Measurements from ENCODE around the gene DRAM2. TPM values are rescaled to one million over a fixed set of nuclear protein-coding genes. Genes with fewer than 3 reads are reported as not detected.

The DRAM2 gene
- total RNA-seq, 1 donor from 2014 or later: 33.9 TPM

DNA sequence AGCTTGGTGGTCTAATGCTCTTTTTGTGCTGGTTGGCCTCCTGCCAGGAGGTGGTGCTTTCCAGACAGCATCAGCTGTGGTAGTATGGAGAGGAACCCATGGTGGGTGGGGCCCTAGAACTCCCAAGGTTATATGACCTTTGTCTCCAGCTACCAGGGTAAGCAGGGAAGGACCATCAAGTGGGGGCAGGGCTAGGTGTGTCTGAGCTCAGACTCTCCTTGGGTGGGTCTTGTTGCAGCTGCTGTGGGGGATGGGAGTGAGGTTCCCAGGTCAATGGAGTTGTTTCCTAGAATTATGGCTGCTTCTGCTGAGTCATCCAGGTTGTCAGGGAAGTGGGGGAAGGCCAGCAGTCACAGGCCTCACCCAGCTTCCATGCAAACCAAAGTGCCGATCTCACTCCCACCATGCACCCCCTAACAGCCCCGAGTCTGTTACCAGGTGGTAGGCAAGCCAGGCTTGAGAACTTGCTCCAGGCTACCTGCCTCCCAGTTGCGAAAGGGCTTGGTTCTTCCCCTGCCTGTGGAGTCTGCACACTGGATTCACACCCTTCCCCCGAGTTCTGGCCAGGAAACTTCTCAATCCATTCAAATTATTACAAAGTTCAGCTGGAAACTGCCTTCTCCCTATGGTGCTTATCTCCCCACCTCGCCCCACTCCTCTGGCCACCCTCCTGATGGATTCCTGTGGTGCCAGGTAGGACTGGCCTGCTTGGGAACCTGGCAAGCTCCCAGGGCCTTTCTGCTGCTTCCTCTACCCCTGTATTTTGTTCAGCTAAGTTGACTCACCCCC lies 37.8 kb downstream of the DRAM2 start:
- Histone ChIP-seq H3K27ac (ENCODE audit: low read depth, low read length) (no peak overlapping the region), H3K4me3 (ENCODE audit: insufficient read depth, low read depth, low read length) (no peak overlapping the region), H3K4me2 (ENCODE audit: low read length) (no peak overlapping the region), H3K4me1 (ENCODE audit: insufficient read depth, low read length) (no peaks in the 10 kb centered on the region), H3K36me3 (ENCODE audit: insufficient read depth, low read length) (no peaks in the 10 kb centered on the region), H3K27me3 (ENCODE audit: insufficient read depth, low read length) (no peaks in the 10 kb centered on the region), H3K9ac (ENCODE audit: low read length) (no peak overlapping the region), H3K79me2 (ENCODE audit: insufficient read depth, low read length) (no peaks in the 10 kb centered on the region), H4K20me1 (ENCODE audit: insufficient read depth, low read length) (no peaks in the 10 kb centered on the region), H2AFZ (ENCODE audit: low read depth, low read length) (no peak overlapping the region), H3K9me3 (ENCODE audit: insufficient read depth, low read depth, low read length) (peaks cover 3% of the 10 kb centered on the region)
- DNase-seq (ENCODE audit: low read depth) (no peak), FAIRE-seq (no peak)
- H3K27ac Mint-ChIP-seq (ENCODE audit: unreplicated experiment): no peak overlapping the region
- no peaks in the 10 kb centered on the region for H3K4me1 Mint-ChIP-seq (ENCODE audit: low read depth, unreplicated experiment)
- H3K4me3 Mint-ChIP-seq (ENCODE audit: unreplicated experiment): no peak overlapping the region
- peaks cover 11% of the 10 kb centered on the region for H3K36me3 Mint-ChIP-seq (ENCODE audit: low read depth, unreplicated experiment)
- TF ChIP-seq, protein P1, sequence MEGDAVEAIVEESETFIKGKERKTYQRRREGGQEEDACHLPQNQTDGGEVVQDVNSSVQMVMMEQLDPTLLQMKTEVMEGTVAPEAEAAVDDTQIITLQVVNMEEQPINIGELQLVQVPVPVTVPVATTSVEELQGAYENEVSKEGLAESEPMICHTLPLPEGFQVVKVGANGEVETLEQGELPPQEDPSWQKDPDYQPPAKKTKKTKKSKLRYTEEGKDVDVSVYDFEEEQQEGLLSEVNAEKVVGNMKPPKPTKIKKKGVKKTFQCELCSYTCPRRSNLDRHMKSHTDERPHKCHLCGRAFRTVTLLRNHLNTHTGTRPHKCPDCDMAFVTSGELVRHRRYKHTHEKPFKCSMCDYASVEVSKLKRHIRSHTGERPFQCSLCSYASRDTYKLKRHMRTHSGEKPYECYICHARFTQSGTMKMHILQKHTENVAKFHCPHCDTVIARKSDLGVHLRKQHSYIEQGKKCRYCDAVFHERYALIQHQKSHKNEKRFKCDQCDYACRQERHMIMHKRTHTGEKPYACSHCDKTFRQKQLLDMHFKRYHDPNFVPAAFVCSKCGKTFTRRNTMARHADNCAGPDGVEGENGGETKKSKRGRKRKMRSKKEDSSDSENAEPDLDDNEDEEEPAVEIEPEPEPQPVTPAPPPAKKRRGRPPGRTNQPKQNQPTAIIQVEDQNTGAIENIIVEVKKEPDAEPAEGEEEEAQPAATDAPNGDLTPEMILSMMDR (IDR thresholded peaks at IDR 0.05; ENCODE audit: insufficient read depth, low read depth, low read length): no peak
- no peak for TF ChIP-seq EZH2 (IDR thresholded peaks at IDR 0.05; ENCODE audit: insufficient read depth, low read length)
- peaks cover 29% of the 10 kb centered on the region for H3K9me3 Mint-ChIP-seq (ENCODE audit: unreplicated experiment)
- H3K27me3 Mint-ChIP-seq (ENCODE audit: low read depth, unreplicated experiment): no peaks in the 10 kb centered on the region

DNA sequence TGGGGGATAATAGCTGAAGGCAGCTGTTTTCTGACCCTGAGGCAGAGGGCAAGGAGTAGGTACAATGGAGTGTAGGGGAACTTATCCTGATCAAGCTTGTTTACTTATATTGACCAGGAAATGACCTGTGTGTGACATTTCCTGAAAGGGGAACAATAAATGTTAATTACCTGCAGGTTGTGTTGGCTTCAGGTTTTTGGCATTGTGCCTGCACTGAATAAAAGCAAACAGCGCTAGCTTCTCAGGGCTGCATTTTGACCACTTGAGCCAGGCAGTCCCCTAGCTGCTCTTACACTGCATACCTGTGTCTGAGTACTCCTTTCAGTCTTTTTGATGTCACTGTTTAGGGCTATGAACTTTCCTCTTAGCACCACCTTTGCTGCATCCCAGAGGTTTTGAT lies 40.6 kb downstream of the DRAM2 start:
- H3K36me3 Mint-ChIP-seq (ENCODE audit: low read depth, unreplicated experiment): peaks cover 15% of the 10 kb centered on the region
- no peak overlapping the region for H3K27ac Mint-ChIP-seq (ENCODE audit: unreplicated experiment)
- Histone ChIP-seq H3K79me2 (ENCODE audit: insufficient read depth, low read length) (no peaks in the 10 kb centered on the region), H3K4me2 (ENCODE audit: low read length) (no peak overlapping the region), H3K27ac (ENCODE audit: low read depth, low read length) (no peak overlapping the region), H3K36me3 (ENCODE audit: insufficient read depth, low read length) (no peaks in the 10 kb centered on the region), H3K4me3 (ENCODE audit: insufficient read depth, low read depth, low read length) (no peak overlapping the region), H4K20me1 (ENCODE audit: insufficient read depth, low read length) (no peaks in the 10 kb centered on the region), H2AFZ (ENCODE audit: low read depth, low read length) (no peak overlapping the region), H3K4me1 (ENCODE audit: insufficient read depth, low read length) (no peaks in the 10 kb centered on the region), H3K9ac (ENCODE audit: low read length) (no peak overlapping the region), H3K9me3 (ENCODE audit: insufficient read depth, low read depth, low read length) (peaks cover 3% of the 10 kb centered on the region), H3K27me3 (ENCODE audit: insufficient read depth, low read length) (no peaks in the 10 kb centered on the region)
- peaks cover 40% of the 10 kb centered on the region for H3K9me3 Mint-ChIP-seq (ENCODE audit: unreplicated experiment)
- H3K27me3 Mint-ChIP-seq (ENCODE audit: low read depth, unreplicated experiment): no peaks in the 10 kb centered on the region
- no peaks in the 10 kb centered on the region for H3K4me1 Mint-ChIP-seq (ENCODE audit: low read depth, unreplicated experiment)
- DNase-seq (ENCODE audit: low read depth) (no peak), FAIRE-seq (no peak)
- H3K4me3 Mint-ChIP-seq (ENCODE audit: unreplicated experiment): no peak overlapping the region
- no peak for TF ChIP-seq EZH2 (IDR thresholded peaks at IDR 0.05; ENCODE audit: insufficient read depth, low read length)
- TF ChIP-seq, protein P1 (IDR thresholded peaks at IDR 0.05; ENCODE audit: insufficient read depth, low read depth, low read length): no peak
